ENCODE results near the gene TDRD9. TPM values are rescaled to one million over a fixed set of nuclear protein-coding genes. Genes with fewer than 3 reads are reported as not detected.

The TDRD9 gene
- total and polyA plus RNA-seq, 2 of the 4 experiments (the other 2 are of a cell fraction), result 0.07 to 0.18 TPM

- in situ Hi-C loops (cut with MboI; ENCODE audit: low sequenced_read_pairs), result no loop called here
- no peak overlapping the region for H2BK15ac ChIP-seq (ENCODE audit: low read depth, low read length)
These were observed 145.5 kb downstream of the TDRD9 start for GRCh38 chr14:104073764-104074163.

More at GRCh38 chr14:104073764-104074163, 145.5 kb downstream of the TDRD9 start:
- Histone ChIP-seq H4K20me1 (ENCODE audit: insufficient read depth, low read length) (no peaks in the 10 kb centered on the region), H3K56ac (ENCODE audit: extremely low read depth, insufficient read depth, low read length) (no peak overlapping the region), H3K4me2 (ENCODE audit: low read depth, low read length) (no peak overlapping the region), H3K9ac (ENCODE audit: low read depth, low read length) (no peak overlapping the region), H2BK20ac (ENCODE audit: low read depth, low read length) (no peak overlapping the region), H4K5ac (ENCODE audit: low read depth, low read length) (no peak overlapping the region), H3K18ac (ENCODE audit: low read depth, low read length) (no peak overlapping the region), H4K8ac (ENCODE audit: low read depth in 2 of 2, low read length in 2 of 2) (no peak overlapping the region), H2BK120ac (ENCODE audit: low read depth, low read length) (no peak overlapping the region), H3K79me1 (ENCODE audit: low read depth in 1 of 2, low read length in 2 of 2) (no peaks in the 10 kb centered on the region), H3K4ac (ENCODE audit: low read depth, low read length) (no peak overlapping the region), H2AFZ (replicated peaks; ENCODE audit: low read length, poor library complexity) (no peak overlapping the region), H3K4me3 (ENCODE audit: insufficient read depth, low read depth, low read length) (no peak overlapping the region), H3K9me3 (ENCODE audit: control insufficient read depth, insufficient read depth, low read length) (no peaks in the 10 kb centered on the region), H2BK5ac (ENCODE audit: low read depth, low read length, poor library complexity, severe bottlenecking) (no peak overlapping the region), H4K91ac (ENCODE audit: insufficient read depth, low read depth, low read length) (no peak overlapping the region), H2AK5ac (ENCODE audit: low read depth, low read length) (no peak overlapping the region), H3K36me3 (ENCODE audit: control insufficient read depth, insufficient read depth, low read length) (no peaks in the 10 kb centered on the region), H3K4me1 (ENCODE audit: control insufficient read depth, insufficient read depth, low read length) (no peaks in the 10 kb centered on the region), H3K14ac (replicated peaks; ENCODE audit: low read depth, low read length) (no peak overlapping the region), H3K27ac (ENCODE audit: insufficient read depth, low read length) (no peak overlapping the region), H3K23ac (ENCODE audit: low read depth, low read length) (no peak overlapping the region), H3K9me1 (ENCODE audit: insufficient read depth, low read length) (no peaks in the 10 kb centered on the region), H3K27me3 (ENCODE audit: control insufficient read depth, insufficient read depth, low read length) (no peaks in the 10 kb centered on the region), H2AK9ac (replicated peaks; ENCODE audit: low read depth, low read length, poor library complexity) (no peak overlapping the region)
- ATAC-seq (ENCODE audit: low read depth), result no peak
- POLR2A ChIA-PET (ENCODE audit: unreplicated experiment), result no interaction called here
- dilution Hi-C loops (cut with HindIII; ENCODE audit: low sequenced_read_pairs, unreplicated experiment), result no loop called here
- no peak for DNase-seq
- no CpG with 5 or more reads among the region's 4 CpGs for WGBS, 2 experiments (ENCODE audit: extremely low coverage in 2 of 2, insufficient read length in 1 of 2)
- intact Hi-C loops (cut with micrococcal nuclease), result loop anchor here (10.0 kb wide), 1 partner anchor 269 kb away; no protein-coding TSS in a partner anchor
- TF ChIP-seq MAZ (IDR thresholded peaks at IDR 0.05; ENCODE audit: borderline replicate concordance, low read depth, low read length), result no peak
- no peak for TF ChIP-seq CHD1 (IDR thresholded peaks at IDR 0.05; ENCODE audit: low read depth, low read length)
- TF ChIP-seq FOS (IDR thresholded peaks at IDR 0.05; ENCODE audit: low read depth, low read length), result no peak
- no peak; the same call in 1 of the 2 replicates for TF ChIP-seq USF2 (IDR thresholded peaks at IDR 0.05; ENCODE audit: low read depth, low read length)
- TF ChIP-seq BHLHE40 (IDR thresholded peaks at IDR 0.05; ENCODE audit: low read depth, low read length), result no peak
- TF ChIP-seq SMC3 (IDR thresholded peaks at IDR 0.05; ENCODE audit: low read depth, low read length), result no peak
- TF ChIP-seq RAD21 (IDR thresholded peaks at IDR 0.05; ENCODE audit: low read length), result no peak
- TF ChIP-seq MAFK (IDR thresholded peaks at IDR 0.05; ENCODE audit: low read depth, low read length), result no peak
- TF ChIP-seq POLR2A (IDR thresholded peaks at IDR 0.05; ENCODE audit: low read depth, low read length), result no peak
- TF ChIP-seq CEBPB (IDR thresholded peaks at IDR 0.05; ENCODE audit: low read depth, low read length), result no peak
- no peak for TF ChIP-seq ELK1 (IDR thresholded peaks at IDR 0.05; ENCODE audit: borderline replicate concordance, low read depth, low read length)
- no peak for TF ChIP-seq RFX5 (IDR thresholded peaks at IDR 0.05; ENCODE audit: low read depth, low read length)
- TF ChIP-seq RCOR1 (IDR thresholded peaks at IDR 0.05; ENCODE audit: insufficient replicate concordance, low read length), result no peak
- CTCF ChIA-PET, result no interaction called here
- no TSS peak for BruUV-seq (replicated peaks)

Data from IMR-90 (cell line).